ENCODE measurements around the gene ZNF770.
"Not testable (repeated sequence)": the region's sequence is repeated elsewhere in the genome, so short reads cannot be mapped to it uniquely, and the experiment has no call there.

Gene ZNF770

GRCh38 chr15:34970098-34970643 is 17.9 kb downstream of the ZNF770 start:
- not testable (repeated sequence) for DNase-seq

- peak; percentile 87 for DNase-seq
Observed at GRCh38 chr15:34969340-34970097, 18.6 kb downstream of the ZNF770 start, which contains the start of gene AQR. AQR (minus strand) TSS chr15:34969742; CDS start chr15:34969613, 129 bp downstream.

- no peak for DNase-seq
Observed at GRCh38 chr15:34964277-34964676, 23.8 kb downstream of the ZNF770 start.

GRCh38 chr15:34953851-34954250 is 34.2 kb downstream of the ZNF770 start:
- DNase-seq: no peak

GRCh38 chr15:34952481-34952880 is 35.6 kb downstream of the ZNF770 start:
- DNase-seq: no peak

- DNase-seq: no peak
Observed at GRCh38 chr15:34951993-34952392, 36.1 kb downstream of the ZNF770 start.

GRCh38 chr15:34944936-34945335 is 43.2 kb downstream of the ZNF770 start:
- DNase-seq: no peak

GRCh38 chr15:34943711-34944110 is 44.4 kb downstream of the ZNF770 start:
- no peak for DNase-seq

- DNase-seq: not testable (repeated sequence)
Observed at GRCh38 chr15:34943264-34943663, 44.8 kb downstream of the ZNF770 start.

- DNase-seq: no peak
Observed at GRCh38 chr15:34942363-34942762, 45.7 kb downstream of the ZNF770 start.

- no peak for DNase-seq
Observed at GRCh38 chr15:34941831-34942230, 46.3 kb downstream of the ZNF770 start.

- no peak for DNase-seq
Observed at GRCh38 chr15:34941185-34941698, 46.8 kb downstream of the ZNF770 start.

- DNase-seq: no peak
Observed at GRCh38 chr15:34933432-34933975, 54.6 kb downstream of the ZNF770 start.

- not testable (repeated sequence) for DNase-seq
Observed at GRCh38 chr15:34928349-34928748, 59.7 kb downstream of the ZNF770 start.

Data from stimulated activated CD4-positive, alpha-beta T cell treated with anti-CD3 and anti-CD28 coated beads, Interleukin-4, amount 100 ng/mL, for 1 hour (primary cell).